Keratinocyte (primary cell): ENCODE measurements around the gene SAMD4A. TPM values are rescaled to one million over a fixed set of nuclear protein-coding genes. Genes with fewer than 3 reads are reported as not detected.

Experiments
- DNase-seq: peaks from one replicate; pipeline ENCODE4 v3.0.0-alpha.2; 2011; ENCODE audit warnings: low read depth, missing footprints, low spot score
- FAIRE-seq: peaks from 2 replicates; lab custom pipeline; 2011; peaks lifted over from hg19 to GRCh38; lab: Jason Lieb, UNC
- H2AFZ ChIP-seq: 2 replicates; pipeline ENCODE4 v1.6.0; 2012; ENCODE audit warnings: low read length, control low read depth, inconsistent platforms; ENCODE audit not compliant: control insufficient read depth
- H3K27ac ChIP-seq: 2 replicates; pipeline ENCODE4 v1.5.1; 2011; ENCODE audit warnings: low read length; ENCODE audit not compliant: control insufficient read depth, insufficient read depth
- H3K27me3 ChIP-seq: 3 replicates; pipeline ENCODE4 v1.6.0; 2011; ENCODE audit warnings: low read length; ENCODE audit not compliant: control insufficient read depth, insufficient read depth; ENCODE audit errors: extremely low read depth
- H3K36me3 ChIP-seq, 2 experiments: 2 replicates in 1 of 2; 3 replicates in 1 of 2; pipeline ENCODE4 v1.5.1; 2011; ENCODE audit warnings: low read length in 2 of 2, mild to moderate bottlenecking in 1 of 2; ENCODE audit not compliant: control insufficient read depth in 2 of 2, insufficient read depth in 2 of 2; ENCODE audit errors: extremely low read depth in 1 of 2
- H3K4me1 ChIP-seq: 3 replicates; pipeline ENCODE4 v1.5.1; 2011; ENCODE audit warnings: low read length; ENCODE audit not compliant: control insufficient read depth, insufficient read depth; ENCODE audit errors: extremely low read depth
- H3K4me2 ChIP-seq: 3 replicates; pipeline ENCODE4 v1.6.0; 2011; ENCODE audit warnings: low read depth, low read length; ENCODE audit not compliant: control insufficient read depth, insufficient read depth; ENCODE audit errors: extremely low read depth
- H3K4me3 ChIP-seq, 3 experiments: fragments of 200-600 bp in 1 of 3; sonication (generic) in 1 of 3; 2 replicates in 2 of 3; 3 replicates in 1 of 3; pipeline ENCODE4 v1.5.1; 2011 to 2016; ENCODE audit warnings: low read length in 3 of 3, mild to moderate bottlenecking in 3 of 3, control low read depth in 2 of 3, inconsistent platforms in 1 of 3, low read depth in 1 of 3, mixed read lengths in 1 of 3, mixed run types in 1 of 3, moderate library complexity in 1 of 3; ENCODE audit not compliant: control insufficient read depth in 2 of 3, insufficient read depth in 2 of 3; ENCODE audit errors: extremely low read depth in 1 of 3
- H3K79me2 ChIP-seq: 2 replicates; pipeline ENCODE4 v1.6.0; 2012; ENCODE audit warnings: low read length; ENCODE audit not compliant: control insufficient read depth, insufficient read depth
- H3K9ac ChIP-seq: 3 replicates; pipeline ENCODE4 v1.6.0; 2011; ENCODE audit warnings: low read length; ENCODE audit not compliant: control insufficient read depth, insufficient read depth; ENCODE audit errors: extremely low read depth
- H3K9me1 ChIP-seq: 3 replicates; pipeline ENCODE4 v1.6.0; 2011; ENCODE audit warnings: low read length; ENCODE audit not compliant: control insufficient read depth, insufficient read depth; ENCODE audit errors: extremely low read depth
- H3K9me3 ChIP-seq: 2 replicates; pipeline ENCODE4 v1.5.1; 2012; ENCODE audit warnings: low read depth, low read length; ENCODE audit not compliant: control insufficient read depth
- H4K20me1 ChIP-seq: 3 replicates; pipeline ENCODE4 v1.6.0; 2011; ENCODE audit warnings: low read length; ENCODE audit not compliant: control insufficient read depth, insufficient read depth; ENCODE audit errors: extremely low read depth
- CTCF ChIP-seq, 3 experiments: IDR thresholded peaks in 1 of 3; conservative IDR thresholded peaks in 1 of 3; optimal IDR thresholded peaks in 1 of 3; 2 replicates in 2 of 3; 3 replicates in 1 of 3; pipeline versions ENCODE3 to v1.5.1; 2011; ENCODE audit warnings: low read length in 3 of 3, mild to moderate bottlenecking in 3 of 3, moderate library complexity in 2 of 3, control low read depth in 1 of 3, inconsistent platforms in 1 of 3; ENCODE audit not compliant: insufficient read depth in 2 of 3; ENCODE audit errors: extremely low read depth in 1 of 3
- EZH2 ChIP-seq: IDR thresholded peaks from one replicate; pipeline ENCODE4 v1.6.1; 2012; ENCODE audit warnings: inconsistent platforms, mild to moderate bottlenecking, low read length, moderate library complexity
- dilution Hi-C: fragments of 300-500 bp; cut with MboI; formaldehyde crosslinking; loops from one replicate; pipeline ENCODE4 v1.7.0; 2020; ENCODE audit warnings: low sequenced_read_pairs; ENCODE audit not compliant: extremely low pct_ligation_motif_present
- polyA plus RNA-seq, 5 experiments: library from polyadenylated mRNA; depleted of rRNA in 3 of 5; stranded (reverse) in 3 of 5; stranded (forward) in 1 of 5; unstranded in 1 of 5; fragments of >200 nt; gene quantifications; 1 replicate in 1 of 5; 2 replicates in 3 of 5; 3 replicates in 1 of 5; pipeline versions ENCODE4 v1.2.1 to v1.2.3, GENCODE V29; 2011 to 2012; ENCODE audit warnings: missing spikeins in 2 of 5, low read depth in 1 of 5, low replicate concordance in 1 of 5

Gene SAMD4A
- polyA plus RNA-seq, 1 donor (not counting 4 experiments of a cell fraction or from before 2014, with no cell fraction given): 16.2 TPM

GRCh38 chr14:54570047-54570446 lies 3.1 kb downstream of the SAMD4A start:
- Histone ChIP-seq H3K36me3 (peaks cover 7 to 29% of the 10 kb centered on the region in 2 experiments), H3K27ac (peak overlapping the region; percentile 94), H3K4me2 (peak overlapping the region; percentile 95), H3K79me2 (peaks cover 73% of the 10 kb centered on the region), H2AFZ (no peak overlapping the region), H3K4me1 (peaks cover 34% of the 10 kb centered on the region), H3K27me3 (no peaks in the 10 kb centered on the region), H3K9me1 (no peaks in the 10 kb centered on the region), H3K9me3 (no peaks in the 10 kb centered on the region), H3K9ac (peak overlapping the region; percentile 90), H3K4me3 (peak overlapping the region in 2 of 3 experiments; percentile 76 to 91), H4K20me1 (no peaks in the 10 kb centered on the region)
- TF ChIP-seq EZH2 (no peak), CTCF (optimal IDR thresholded peaks at IDR 0.05 in 1 of 3, IDR thresholded peaks at IDR 0.05 in 1 of 3, conservative IDR thresholded peaks at IDR 0.05 in 1 of 3; ENCODE audit: extremely low read depth in 1 of 3, insufficient read depth in 2 of 3, low read length in 3 of 3) (no peak)
- dilution Hi-C loops: no loop called here
- DNase-seq (no peak), FAIRE-seq (peak; percentile 36)

- Histone ChIP-seq H3K36me3 (peaks cover 7 to 33% of the 10 kb centered on the region in 2 experiments), H3K9me3 (no peaks in the 10 kb centered on the region), H3K4me1 (peaks cover 35% of the 10 kb centered on the region), H3K9ac (peak overlapping the region; percentile 90), H3K27me3 (no peaks in the 10 kb centered on the region), H2AFZ (no peak overlapping the region), H3K9me1 (peaks cover 2% of the 10 kb centered on the region), H3K27ac (peak overlapping the region; percentile 94), H4K20me1 (no peaks in the 10 kb centered on the region), H3K79me2 (peaks cover 80% of the 10 kb centered on the region), H3K4me2 (peak overlapping the region; percentile 95), H3K4me3 (peak overlapping the region; percentile 9 to 76 (median 61))
- peak; percentile 26 for FAIRE-seq
- dilution Hi-C loops: no loop called here
- TF ChIP-seq CTCF (optimal IDR thresholded peaks at IDR 0.05 in 1 of 3, IDR thresholded peaks at IDR 0.05 in 1 of 3, conservative IDR thresholded peaks at IDR 0.05 in 1 of 3; ENCODE audit: extremely low read depth in 1 of 3, insufficient read depth in 2 of 3, low read length in 3 of 3) (no peak), EZH2 (no peak)
- DNase-seq: no peak
Measured at GRCh38 chr14:54570631-54571415, 3.9 kb downstream of the SAMD4A start.
